ENCODE measurements around the gene REXO5. TPM values are rescaled to one million over a fixed set of nuclear protein-coding genes. Genes with fewer than 3 reads are reported as not detected.

Gene REXO5
- total and polyA plus RNA-seq, 2 of the 13 experiments (the other 11 are each of a cell fraction or from before 2014, with no cell fraction given), result 5.9 to 13.1 TPM

GRCh38 chr16:20763461-20764232 lies 42.7 kb upstream of the REXO5 start, which contains the start of gene ACSM3 (continued):
- TF ChIP-seq ZNF776 (CRISPR knock-in tag; IDR thresholded peaks at IDR 0.05), result no peak
- no peak for TF ChIP-seq PATZ1 (CRISPR knock-in tag; IDR thresholded peaks at IDR 0.05)
- TF ChIP-seq ELF1 (CRISPR knock-in tag; IDR thresholded peaks at IDR 0.05), result no peak
- no peak for TF ChIP-seq ZNF644 (CRISPR knock-in tag; IDR thresholded peaks at IDR 0.05; ENCODE audit: low read depth)
- TF ChIP-seq ZNF672 (CRISPR knock-in tag; IDR thresholded peaks at IDR 0.05), result no peak
- TF ChIP-seq SNAPC2 (CRISPR knock-in tag; IDR thresholded peaks at IDR 0.05), result no peak
- TF ChIP-seq KLF13 (CRISPR knock-in tag; IDR thresholded peaks at IDR 0.05), result no peak
- TF ChIP-seq ZNF83 (CRISPR knock-in tag; IDR thresholded peaks at IDR 0.05; ENCODE audit: borderline replicate concordance), result no peak
- no peak for TF ChIP-seq ZNF790 (CRISPR knock-in tag; IDR thresholded peaks at IDR 0.05; ENCODE audit: borderline replicate concordance)
- TF ChIP-seq XRCC5 (optimal IDR thresholded peaks at IDR 0.05; ENCODE audit: low read length), result no peak
- no peak for TF ChIP-seq ZNF12 (CRISPR knock-in tag; IDR thresholded peaks at IDR 0.05)
- no peak for TF ChIP-seq ZFP36L2 (CRISPR knock-in tag; IDR thresholded peaks at IDR 0.05)
- TF ChIP-seq MYNN (CRISPR knock-in tag; IDR thresholded peaks at IDR 0.05; ENCODE audit: low read depth), result no peak
- no peak for TF ChIP-seq BRCA1 (CRISPR knock-in tag; IDR thresholded peaks at IDR 0.05)
- peak; percentile 10 for TF ChIP-seq ZNF781 (CRISPR knock-in tag; IDR thresholded peaks at IDR 0.05; ENCODE audit: borderline replicate concordance, not compliant biosample characterization)
- no peak for TF ChIP-seq ARID2 (CRISPR knock-in tag; IDR thresholded peaks at IDR 0.05; ENCODE audit: borderline replicate concordance)
- TF ChIP-seq ZNF616 (CRISPR knock-in tag; IDR thresholded peaks at IDR 0.05; ENCODE audit: low read depth), result no peak
- no peak for TF ChIP-seq SP4 (CRISPR knock-in tag; IDR thresholded peaks at IDR 0.05)
- TF ChIP-seq MEIS2 (CRISPR knock-in tag; IDR thresholded peaks at IDR 0.05), result no peak
- 0 out of 2 replicates have a peak, but pooled peaks have one; percentile 56 for TF ChIP-seq HBP1 (CRISPR knock-in tag; IDR thresholded peaks at IDR 0.05; ENCODE audit: low read depth)
- no peak for TF ChIP-seq ZBTB3 (CRISPR knock-in tag; IDR thresholded peaks at IDR 0.05; ENCODE audit: borderline replicate concordance, low read depth)
- peak in 1 of 2 experiments; percentile 50; a peak in 1 of 4 replicates for TF ChIP-seq POLR2A (IDR thresholded peaks at IDR 0.05; ENCODE audit: insufficient read depth in 1 of 2, low read depth in 2 of 2, low read length in 2 of 2)
- TF ChIP-seq ZNF674 (CRISPR knock-in tag; IDR thresholded peaks at IDR 0.05; ENCODE audit: low read depth), result no peak
- TF ChIP-seq ZBTB7A (CRISPR knock-in tag; IDR thresholded peaks at IDR 0.05), result no peak
- TF ChIP-seq ZNF614 (CRISPR knock-in tag; IDR thresholded peaks at IDR 0.05; ENCODE audit: borderline replicate concordance), result no peak
- TF ChIP-seq ZNF709 (CRISPR knock-in tag; IDR thresholded peaks at IDR 0.05), result 0 out of 2 replicates have a peak, but pooled peaks have one; percentile 22

All from HepG2 (cell line).